Erythroblast (primary cell): Measurements from ENCODE around the gene STX2.

ENCODE experiments used
- DNase-seq, 2 experiments: peaks; one replicate each; lab custom pipeline; 2025; lab: John Stamatoyannopoulos, UW
- GATA1 ChIP-seq: IDR thresholded peaks from 2 replicates; pipeline ENCODE4 v1.6.1; 2011; ENCODE audit warnings: low read depth, mild to moderate bottlenecking, control low read depth, low read length, moderate library complexity
- POLR2A ChIP-seq: IDR thresholded peaks from 2 replicates; pipeline ENCODE4 v1.6.1; 2011; ENCODE audit warnings: mild to moderate bottlenecking, low read length

The STX2 gene

DNA sequence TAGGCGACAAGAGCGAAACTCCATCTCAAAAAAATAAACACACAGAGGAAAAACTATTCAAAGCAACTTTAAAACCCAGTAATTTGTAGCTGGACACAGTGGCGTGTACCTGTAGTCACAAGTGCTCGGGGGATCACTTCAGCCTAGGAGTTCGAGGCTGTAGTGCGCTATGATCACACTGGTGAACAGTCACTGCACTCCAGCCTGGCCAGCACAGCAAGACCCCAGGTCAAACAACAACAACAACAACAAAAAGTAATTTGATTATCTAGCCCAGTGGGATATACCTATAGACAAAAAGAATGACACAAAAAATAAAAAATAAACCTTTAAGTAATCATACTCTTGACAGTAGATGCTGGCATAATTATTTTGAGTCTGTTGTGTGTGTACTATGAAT, 29.3 kb downstream of the STX2 start:
- TF ChIP-seq GATA1 (no peak), POLR2A (no peak)

DNA sequence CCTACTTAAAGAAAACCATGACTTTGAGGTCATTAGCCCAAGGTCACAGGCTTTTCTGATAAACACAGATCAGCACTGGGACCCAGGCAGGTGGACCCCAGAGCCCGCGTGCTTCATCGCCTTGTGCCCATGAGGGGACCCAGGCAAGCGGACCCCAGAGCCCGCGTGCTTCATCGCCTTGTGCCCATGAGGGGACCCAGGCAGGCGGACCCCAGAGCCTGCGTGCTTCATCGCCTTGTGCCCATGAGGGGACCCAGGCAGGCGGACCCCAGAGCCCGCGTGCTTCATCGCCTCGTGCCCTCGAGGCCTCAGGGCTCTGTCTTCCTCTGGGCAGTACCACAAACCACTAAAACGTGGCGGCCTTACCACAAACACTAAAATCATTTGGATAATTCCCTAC, 31.7 kb downstream of the STX2 start:
- DNase-seq: no peak
- TF ChIP-seq GATA1: no peak
- TF ChIP-seq POLR2A: no peak

More for the DNA sequence above, 29.3 kb downstream of the STX2 start:
- no peak for DNase-seq

DNA sequence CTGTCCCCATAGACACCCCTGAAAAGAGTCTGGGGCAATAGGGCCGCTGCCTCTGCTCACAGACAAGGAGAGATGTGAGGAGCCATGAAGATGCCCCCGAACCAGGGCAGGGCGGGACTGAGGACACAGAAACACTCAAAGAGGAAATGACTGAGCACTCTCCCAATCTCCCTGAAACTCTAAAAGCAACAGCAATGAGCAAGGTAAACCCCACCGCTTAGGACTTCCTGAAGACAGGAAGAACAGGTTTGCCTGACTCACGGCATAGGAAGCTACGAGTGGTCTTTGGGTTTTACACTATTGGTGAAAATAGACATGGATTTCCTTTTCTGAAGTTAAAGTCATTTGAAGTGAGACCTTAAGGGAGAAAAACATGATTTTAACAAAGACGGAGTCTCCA, 32.5 kb downstream of the STX2 start:
- no peak for DNase-seq
- TF ChIP-seq POLR2A: no peak
- TF ChIP-seq GATA1: no peak

DNA sequence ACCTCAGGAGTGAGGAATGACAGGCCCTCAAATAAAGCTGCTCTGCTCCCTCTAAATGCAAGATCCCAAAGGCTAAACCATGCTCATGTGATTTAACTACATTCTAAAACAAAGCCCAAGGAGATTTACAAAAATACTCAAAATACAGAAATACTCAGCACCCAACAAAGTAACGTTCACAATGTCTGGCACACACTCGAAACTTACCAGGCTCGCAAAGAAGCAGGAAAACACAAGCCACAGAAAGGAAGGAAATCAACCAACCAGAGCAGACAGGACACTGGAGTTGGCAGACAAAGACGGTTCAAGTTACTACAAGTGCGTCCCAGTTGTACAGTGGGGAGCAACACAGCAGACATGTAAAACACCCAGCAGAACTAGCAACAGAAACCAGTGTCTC, 33.4 kb downstream of the STX2 start:
- TF ChIP-seq POLR2A (no peak), GATA1 (no peak)
- no peak for DNase-seq

DNA sequence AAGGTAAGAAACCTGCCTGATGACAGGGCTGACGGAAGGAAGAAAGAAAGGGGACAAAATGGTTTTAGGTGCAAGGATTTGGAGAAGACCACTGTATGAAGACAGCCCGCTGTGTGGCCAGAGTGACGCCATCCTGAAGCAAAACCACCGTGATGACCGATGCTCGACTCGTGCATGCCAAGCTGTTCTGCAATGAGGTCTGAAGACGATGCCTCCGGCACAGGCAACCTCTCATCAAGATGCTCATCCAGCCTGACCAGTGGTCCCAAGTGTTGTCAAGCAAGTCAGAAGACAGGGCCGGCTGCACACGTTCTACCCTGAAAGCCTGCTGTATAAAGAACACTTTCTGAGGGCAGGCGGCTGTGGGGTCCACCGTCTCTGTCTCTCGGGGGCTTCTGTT, 34.8 kb downstream of the STX2 start:
- no peak for TF ChIP-seq GATA1
- no peak for TF ChIP-seq POLR2A
- DNase-seq: no peak

DNA sequence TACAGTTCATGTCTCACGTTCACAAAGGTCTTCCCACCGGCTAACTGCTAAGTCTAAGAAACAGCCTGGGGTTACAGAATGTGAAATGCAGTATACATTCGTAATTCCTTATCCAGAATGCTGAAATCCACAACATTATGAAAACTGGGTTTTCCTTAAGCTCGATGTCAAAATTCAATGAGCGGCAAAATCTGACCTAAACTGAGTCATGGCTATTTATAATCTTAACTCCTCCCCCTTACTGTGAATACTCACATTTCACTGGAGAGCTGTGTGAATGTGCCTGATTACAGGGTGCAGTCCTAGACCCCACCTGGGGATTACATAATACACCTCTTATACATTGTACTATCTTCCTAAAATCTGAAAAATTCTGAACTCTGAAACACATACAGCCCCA, 35.3 kb downstream of the STX2 start:
- DNase-seq: no peak
- no peak for TF ChIP-seq POLR2A
- no peak for TF ChIP-seq GATA1

DNA sequence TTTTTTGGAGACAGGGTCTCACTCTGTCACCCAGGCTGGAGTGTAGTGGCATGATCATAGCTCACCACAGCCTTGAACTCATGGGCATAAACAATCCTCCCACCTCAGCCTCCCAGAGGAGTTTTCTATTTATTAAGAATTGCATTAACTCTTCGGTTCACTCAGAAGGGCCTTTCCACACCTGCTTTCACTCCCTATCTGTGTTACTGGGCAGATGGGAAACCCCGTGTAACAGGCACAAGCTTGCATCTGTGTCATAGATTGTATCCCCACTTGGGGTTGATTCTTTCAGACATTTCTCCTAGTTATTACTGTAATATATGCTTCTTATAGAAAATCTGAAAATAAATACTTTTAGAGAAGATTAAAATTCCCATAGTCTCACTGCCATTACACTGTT, 38.7 kb downstream of the STX2 start:
- DNase-seq: no peak
- TF ChIP-seq POLR2A (no peak), GATA1 (no peak)

DNA sequence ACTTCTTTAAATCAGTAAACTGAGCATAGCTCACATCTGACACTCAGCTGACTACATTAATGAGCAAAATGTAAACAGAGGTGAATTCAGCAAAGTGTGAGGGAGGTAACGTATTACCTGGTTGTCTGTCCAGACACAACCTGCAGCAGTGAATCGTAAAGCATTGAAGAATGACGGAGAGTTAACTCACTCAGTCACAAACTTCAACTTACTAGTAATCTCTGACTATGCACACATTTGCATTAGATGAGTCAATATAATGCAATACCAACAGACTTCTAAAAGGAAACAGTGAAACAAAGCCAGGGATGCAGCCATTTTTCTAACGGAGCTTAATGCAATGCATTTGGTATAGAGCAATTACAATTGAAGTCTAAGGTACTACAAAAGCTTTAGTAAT, 40.0 kb downstream of the STX2 start:
- TF ChIP-seq GATA1 (no peak), POLR2A (no peak)
- no peak for DNase-seq

DNA sequence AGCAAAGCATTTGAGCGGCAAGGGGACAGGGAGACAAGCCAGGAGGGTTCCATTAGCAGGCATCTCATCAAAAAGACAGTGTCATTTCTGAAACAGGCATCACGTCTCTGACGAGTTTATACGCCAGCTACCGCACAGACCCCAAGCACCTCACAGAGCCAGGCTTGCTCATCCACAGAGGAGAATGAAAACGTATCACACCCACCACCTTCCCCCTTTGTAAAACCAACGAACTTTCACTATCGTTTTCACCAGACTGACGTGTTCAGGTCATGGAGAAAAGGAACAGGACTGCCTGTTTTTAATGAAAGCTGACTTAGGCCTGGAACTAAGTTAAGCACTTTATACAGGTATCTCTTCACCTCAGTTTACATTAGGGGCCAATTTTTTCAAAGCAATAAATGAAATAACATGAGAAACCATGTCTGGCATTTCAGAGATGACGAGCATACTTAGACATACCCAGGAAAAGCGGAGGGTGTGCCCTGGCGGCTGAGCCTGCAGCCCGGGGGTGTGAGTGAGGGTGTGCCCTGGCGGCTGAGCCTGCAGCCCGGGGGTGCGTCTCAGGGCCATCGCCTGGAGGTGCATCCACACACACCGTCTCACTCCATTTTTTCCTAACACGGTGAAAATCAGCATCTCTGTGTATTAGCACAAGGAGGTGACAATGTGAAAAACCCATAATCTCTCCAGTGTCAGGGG, 41.9 kb downstream of the STX2 start:
- TF ChIP-seq GATA1 (no peak), POLR2A (no peak)
- no peak for DNase-seq

DNA sequence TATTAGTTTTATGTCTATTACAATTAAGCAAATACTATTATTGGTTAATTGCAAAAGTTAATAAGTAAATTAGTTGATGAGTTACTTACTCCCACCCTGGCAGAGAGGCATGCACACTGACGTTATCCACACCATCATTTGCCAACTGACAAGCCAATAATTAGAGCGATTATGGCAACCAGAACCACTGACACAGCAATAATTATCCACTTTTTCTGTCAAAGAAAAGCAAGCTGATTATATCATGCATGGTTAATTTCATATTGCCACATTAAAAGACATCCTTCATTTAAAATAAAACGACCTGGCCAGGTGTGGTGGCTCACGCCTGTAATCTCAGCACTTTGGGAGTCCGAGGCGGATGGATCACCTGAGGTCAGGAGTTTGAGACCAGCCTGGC, 43.1 kb downstream of the STX2 start:
- no peak for DNase-seq
- TF ChIP-seq POLR2A (no peak), GATA1 (no peak)

DNA sequence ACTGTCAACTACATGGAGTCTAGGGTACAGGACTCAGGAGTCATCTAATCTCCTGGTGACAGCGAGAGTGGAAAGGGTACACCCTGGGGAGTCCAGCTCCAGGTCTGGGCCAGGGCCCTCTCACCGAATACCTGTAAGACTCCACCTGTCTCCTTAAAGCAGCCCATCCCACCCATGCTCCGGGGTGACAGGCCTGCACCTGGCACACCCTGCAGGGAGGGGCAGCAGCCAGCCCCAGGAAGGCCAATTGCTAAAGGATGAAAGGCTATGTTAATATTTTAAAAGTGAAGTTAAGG, 45.5 kb downstream of the STX2 start:
- TF ChIP-seq GATA1: no peak
- TF ChIP-seq POLR2A: no peak
- no peak for DNase-seq

DNA sequence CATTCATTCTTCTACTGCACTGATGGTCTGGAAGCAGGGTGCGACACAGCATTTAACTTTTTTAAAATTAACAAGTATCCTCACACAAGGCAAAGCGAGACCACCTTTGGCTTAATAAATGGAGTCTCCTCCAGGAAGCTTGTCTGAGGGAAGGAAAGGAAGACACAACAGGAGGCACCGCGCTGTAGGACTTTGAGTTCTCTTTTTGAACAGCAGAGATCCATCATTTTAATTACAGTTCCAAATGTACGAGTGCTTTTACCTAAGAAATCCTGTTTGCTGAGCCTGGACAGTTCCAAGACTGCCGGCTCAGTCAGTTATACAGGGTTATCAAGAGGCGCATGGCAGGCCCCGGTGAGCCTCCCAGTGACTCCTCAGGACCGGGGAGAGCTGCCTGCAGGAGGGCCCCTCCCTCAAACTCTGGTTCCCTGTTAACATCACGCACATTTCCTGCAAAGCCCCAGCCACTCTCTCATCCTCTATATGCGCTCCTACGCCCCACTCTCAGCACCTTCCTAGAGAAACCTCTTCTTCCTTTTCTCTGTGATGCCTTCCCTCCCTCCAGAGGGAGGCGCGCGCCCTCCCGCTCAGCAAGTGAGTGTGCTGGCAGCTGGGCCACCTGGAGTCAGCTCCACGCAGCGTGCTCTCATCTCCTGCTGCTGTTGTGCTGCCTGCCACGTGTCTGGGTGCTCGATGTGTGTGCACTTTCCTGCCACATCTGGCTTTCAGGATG, 46.1 kb downstream of the STX2 start:
- no peak for DNase-seq
- TF ChIP-seq POLR2A (no peak), GATA1 (no peak)

DNA sequence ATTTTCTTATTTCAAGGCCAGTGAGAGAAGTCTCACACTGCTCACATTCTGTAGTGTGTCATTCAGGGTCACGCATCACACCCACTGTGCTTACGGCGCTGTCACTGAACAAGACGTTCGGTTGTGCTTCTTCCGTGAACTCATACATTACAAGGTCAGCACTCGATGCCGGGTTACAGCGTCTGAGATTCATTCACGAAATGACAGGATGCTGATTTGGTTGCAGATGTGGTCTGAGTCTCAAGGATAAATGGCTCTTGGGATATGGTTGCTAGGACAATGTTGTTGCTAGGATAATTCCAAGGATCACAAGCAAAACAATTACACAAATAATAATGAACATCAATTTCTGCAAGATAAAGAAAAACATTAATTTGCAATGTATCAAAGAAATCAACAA, 47.4 kb downstream of the STX2 start:
- TF ChIP-seq POLR2A (no peak), GATA1 (no peak)
- DNase-seq: no peak

DNA sequence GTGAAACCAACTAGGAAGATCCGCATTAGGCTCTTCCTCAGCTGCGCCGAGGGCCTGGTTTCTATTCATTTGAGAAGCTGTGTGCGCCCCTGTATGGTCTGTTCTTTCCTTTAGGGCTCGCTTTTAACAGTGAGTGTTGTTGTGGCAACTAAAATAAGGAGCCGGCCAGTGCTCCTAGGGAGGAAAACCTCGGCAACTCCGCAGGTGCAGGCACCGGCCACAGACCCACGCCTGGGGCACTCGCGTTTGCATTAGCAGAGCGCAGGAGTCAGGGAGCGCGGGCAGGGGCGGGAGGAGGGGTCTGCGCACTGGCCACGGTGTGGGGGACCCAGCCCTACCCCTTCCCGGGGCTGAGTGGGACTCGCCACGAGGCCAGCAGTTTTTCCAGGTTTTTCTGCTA, 50.5 kb downstream of the STX2 start:
- TF ChIP-seq POLR2A: no peak
- no peak for TF ChIP-seq GATA1
- no peak for DNase-seq
